ENCODE measurements around the gene ALPG. TPM values are rescaled to one million over a fixed set of nuclear protein-coding genes. Genes with fewer than 3 reads are reported as not detected.

Gene ALPG
- total and polyA plus RNA-seq, 9 of the 15 experiments (the other 6 are each of a cell fraction or from before 2014, with no cell fraction given): not detected

DNA sequence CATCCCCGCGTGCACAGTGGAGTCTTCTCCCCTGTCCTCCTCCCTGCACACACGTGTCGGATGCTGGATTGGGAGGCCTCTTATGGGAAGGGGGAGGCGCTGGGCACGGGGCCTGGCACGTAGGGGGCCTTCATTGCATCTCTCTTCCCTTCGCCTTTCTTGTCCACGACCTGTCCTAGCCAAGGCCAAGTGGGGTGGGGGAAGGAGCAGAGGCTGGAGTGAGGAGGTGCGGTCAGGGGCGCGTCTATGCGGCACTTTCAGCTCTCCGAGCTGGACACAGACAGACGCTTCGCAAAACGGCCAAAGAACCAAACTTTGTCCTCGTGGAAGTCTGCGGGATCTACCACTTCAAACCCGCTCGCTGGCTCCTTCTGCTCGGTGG, 13.4 kb downstream of the ALPG start (continued):
- TF ChIP-seq, protein P1, sequence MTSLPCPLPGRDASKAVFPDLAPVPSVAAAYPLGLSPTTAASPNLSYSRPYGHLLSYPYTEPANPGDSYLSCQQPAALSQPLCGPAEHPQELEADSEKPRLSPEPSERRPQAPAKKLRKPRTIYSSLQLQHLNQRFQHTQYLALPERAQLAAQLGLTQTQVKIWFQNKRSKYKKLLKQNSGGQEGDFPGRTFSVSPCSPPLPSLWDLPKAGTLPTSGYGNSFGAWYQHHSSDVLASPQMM (CRISPR knock-in tag; IDR thresholded peaks at IDR 0.05): no peak

DNA sequence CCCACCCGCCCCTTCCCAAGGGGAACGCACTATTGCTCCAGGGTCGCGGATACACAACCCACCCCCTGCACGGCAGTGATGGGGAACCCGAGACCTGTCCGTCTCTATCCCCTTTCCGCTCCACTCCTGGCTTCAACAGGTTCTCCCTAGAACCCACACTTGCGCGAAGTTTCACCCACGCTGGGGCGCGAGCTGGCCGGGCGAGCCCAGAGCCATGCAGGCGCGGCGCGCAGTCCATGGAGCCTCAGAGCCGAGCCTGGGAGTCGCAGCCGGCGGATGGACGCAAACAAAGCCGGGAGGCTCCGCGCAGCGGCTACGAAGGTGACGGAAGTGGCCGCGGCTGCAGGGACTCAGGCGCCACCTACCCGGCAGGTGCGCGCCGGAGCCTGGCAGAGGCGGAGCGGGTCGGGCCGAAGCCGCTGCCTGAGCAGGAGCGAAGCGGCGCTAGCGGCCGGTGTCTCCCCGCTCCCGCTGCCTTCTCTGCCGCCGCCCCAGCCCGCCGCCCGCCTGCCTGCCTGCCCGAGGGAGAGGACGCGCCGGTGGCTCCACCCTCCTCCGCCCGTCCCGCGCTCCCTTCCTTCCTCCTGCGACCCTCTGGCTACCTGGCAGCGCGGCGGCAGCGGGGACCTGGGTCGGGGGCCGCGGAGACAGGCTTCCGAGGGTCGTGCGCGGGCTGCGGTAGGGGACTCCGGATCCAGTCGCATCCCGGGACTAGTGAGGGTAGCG, 14.0 kb downstream of the ALPG start:
- ATAC-seq (no peak), FAIRE-seq (no peak), DNase-seq (ENCODE audit: extremely low read depth in 1 of 4, low spot score in 3 of 4) (no peak)
- H3K36me3 ChIP-seq (ENCODE audit: control insufficient read depth, insufficient read depth, low read length): no peaks in the 10 kb centered on the region
- ChIA-PET POLR2A (no interaction called here), CTCF (ENCODE audit: low intra/inter-chr PET ratio) (no interaction called here)
- H3K9ac ChIP-seq (ENCODE audit: insufficient read depth in 1 of 2, low read depth in 2 of 2, low read length in 2 of 2): no peak overlapping the region
- no TSS peak for BruUV-seq (replicated peaks)
- peaks cover 0 to 9% of the 10 kb centered on the region in 2 experiments; a peak in 2 of 5 replicates for H3K4me1 ChIP-seq (replicated peaks in 1 of 2; ENCODE audit: control insufficient read depth in 2 of 2, insufficient read depth in 2 of 2, low read length in 2 of 2)
- H3K79me2 ChIP-seq (ENCODE audit: control insufficient read depth, insufficient read depth, low read length): no peaks in the 10 kb centered on the region
- H2AFZ ChIP-seq (ENCODE audit: low read depth, low read length): no peak overlapping the region
- intact Hi-C loops (cut with micrococcal nuclease): no loop called here
- TF ChIP-seq, protein P2, sequence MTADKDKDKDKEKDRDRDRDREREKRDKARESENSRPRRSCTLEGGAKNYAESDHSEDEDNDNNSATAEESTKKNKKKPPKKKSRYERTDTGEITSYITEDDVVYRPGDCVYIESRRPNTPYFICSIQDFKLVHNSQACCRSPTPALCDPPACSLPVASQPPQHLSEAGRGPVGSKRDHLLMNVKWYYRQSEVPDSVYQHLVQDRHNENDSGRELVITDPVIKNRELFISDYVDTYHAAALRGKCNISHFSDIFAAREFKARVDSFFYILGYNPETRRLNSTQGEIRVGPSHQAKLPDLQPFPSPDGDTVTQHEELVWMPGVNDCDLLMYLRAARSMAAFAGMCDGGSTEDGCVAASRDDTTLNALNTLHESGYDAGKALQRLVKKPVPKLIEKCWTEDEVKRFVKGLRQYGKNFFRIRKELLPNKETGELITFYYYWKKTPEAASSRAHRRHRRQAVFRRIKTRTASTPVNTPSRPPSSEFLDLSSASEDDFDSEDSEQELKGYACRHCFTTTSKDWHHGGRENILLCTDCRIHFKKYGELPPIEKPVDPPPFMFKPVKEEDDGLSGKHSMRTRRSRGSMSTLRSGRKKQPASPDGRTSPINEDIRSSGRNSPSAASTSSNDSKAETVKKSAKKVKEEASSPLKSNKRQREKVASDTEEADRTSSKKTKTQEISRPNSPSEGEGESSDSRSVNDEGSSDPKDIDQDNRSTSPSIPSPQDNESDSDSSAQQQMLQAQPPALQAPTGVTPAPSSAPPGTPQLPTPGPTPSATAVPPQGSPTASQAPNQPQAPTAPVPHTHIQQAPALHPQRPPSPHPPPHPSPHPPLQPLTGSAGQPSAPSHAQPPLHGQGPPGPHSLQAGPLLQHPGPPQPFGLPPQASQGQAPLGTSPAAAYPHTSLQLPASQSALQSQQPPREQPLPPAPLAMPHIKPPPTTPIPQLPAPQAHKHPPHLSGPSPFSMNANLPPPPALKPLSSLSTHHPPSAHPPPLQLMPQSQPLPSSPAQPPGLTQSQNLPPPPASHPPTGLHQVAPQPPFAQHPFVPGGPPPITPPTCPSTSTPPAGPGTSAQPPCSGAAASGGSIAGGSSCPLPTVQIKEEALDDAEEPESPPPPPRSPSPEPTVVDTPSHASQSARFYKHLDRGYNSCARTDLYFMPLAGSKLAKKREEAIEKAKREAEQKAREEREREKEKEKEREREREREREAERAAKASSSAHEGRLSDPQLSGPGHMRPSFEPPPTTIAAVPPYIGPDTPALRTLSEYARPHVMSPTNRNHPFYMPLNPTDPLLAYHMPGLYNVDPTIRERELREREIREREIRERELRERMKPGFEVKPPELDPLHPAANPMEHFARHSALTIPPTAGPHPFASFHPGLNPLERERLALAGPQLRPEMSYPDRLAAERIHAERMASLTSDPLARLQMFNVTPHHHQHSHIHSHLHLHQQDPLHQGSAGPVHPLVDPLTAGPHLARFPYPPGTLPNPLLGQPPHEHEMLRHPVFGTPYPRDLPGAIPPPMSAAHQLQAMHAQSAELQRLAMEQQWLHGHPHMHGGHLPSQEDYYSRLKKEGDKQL (CRISPR knock-in tag; IDR thresholded peaks at IDR 0.05; ENCODE audit: borderline replicate concordance): no peak
- no peak for TF ChIP-seq KDM5B (IDR thresholded peaks at IDR 0.05; ENCODE audit: insufficient replicate concordance, low read depth, low read length)
- TF ChIP-seq, protein P3, sequence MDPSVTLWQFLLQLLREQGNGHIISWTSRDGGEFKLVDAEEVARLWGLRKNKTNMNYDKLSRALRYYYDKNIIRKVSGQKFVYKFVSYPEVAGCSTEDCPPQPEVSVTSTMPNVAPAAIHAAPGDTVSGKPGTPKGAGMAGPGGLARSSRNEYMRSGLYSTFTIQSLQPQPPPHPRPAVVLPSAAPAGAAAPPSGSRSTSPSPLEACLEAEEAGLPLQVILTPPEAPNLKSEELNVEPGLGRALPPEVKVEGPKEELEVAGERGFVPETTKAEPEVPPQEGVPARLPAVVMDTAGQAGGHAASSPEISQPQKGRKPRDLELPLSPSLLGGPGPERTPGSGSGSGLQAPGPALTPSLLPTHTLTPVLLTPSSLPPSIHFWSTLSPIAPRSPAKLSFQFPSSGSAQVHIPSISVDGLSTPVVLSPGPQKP (CRISPR knock-in tag; IDR thresholded peaks at IDR 0.05): no peak
- TF ChIP-seq TAF7 (tag; IDR thresholded peaks at IDR 0.05): no peak
- TF ChIP-seq SMARCC2 (IDR thresholded peaks at IDR 0.05; ENCODE audit: low read depth): no peak
- TF ChIP-seq PRMT5 (CRISPR knock-in tag; IDR thresholded peaks at IDR 0.05): no peak
- TF ChIP-seq RAD21 (CRISPR knock-in tag; conservative IDR thresholded peaks at IDR 0.05 in 1 of 2, IDR thresholded peaks at IDR 0.05 in 1 of 2): no peak
- no peak for TF ChIP-seq RBFOX2 (IDR thresholded peaks at IDR 0.05; ENCODE audit: low read depth, low read length)
- TF ChIP-seq CCNT2 (IDR thresholded peaks at IDR 0.05; ENCODE audit: borderline replicate concordance, extremely low read depth, insufficient read length, low read depth, low read length): no peak
- no peak for TF ChIP-seq ZNF764 (CRISPR knock-in tag; IDR thresholded peaks at IDR 0.05; ENCODE audit: low read depth)
- no peak for TF ChIP-seq PHF21A (IDR thresholded peaks at IDR 0.05; ENCODE audit: borderline replicate concordance, low read depth)
- 41% methylated on average over 14 of the region's 79 CpGs for WGBS (ENCODE audit: insufficient coverage, low coverage, missing lambda C conversion rate)
- in situ Hi-C loops (cut with MboI): no loop called here
- H3K27ac ChIP-seq (ENCODE audit: extremely low read depth, low read depth, low read length): no peak overlapping the region
- H3K4me3 ChIP-seq: no peak overlapping the region
- H3K9me1 ChIP-seq (ENCODE audit: control insufficient read depth, insufficient read depth, low read length): no peaks in the 10 kb centered on the region
- no peaks in the 10 kb centered on the region for H4K20me1 ChIP-seq (replicated peaks; ENCODE audit: control insufficient read depth, insufficient read depth, low read length)
- H3K4me2 ChIP-seq (ENCODE audit: insufficient read depth, low read length): no peak overlapping the region
- no peaks in the 10 kb centered on the region for H3K9me3 ChIP-seq (replicated peaks; ENCODE audit: control insufficient read depth, insufficient read depth, low read depth, low read length)
- peaks cover 0 to 26% of the 10 kb centered on the region in 2 experiments; a peak in 3 of 5 replicates for H3K27me3 ChIP-seq (ENCODE audit: control insufficient read depth in 2 of 2, insufficient read depth in 2 of 2, low read length in 2 of 2)
